HG03521 (cell line): ENCODE data around the gene NCBP3.
A peak's percentile ranks its signal among the peaks of the same experiment; 100 is the strongest.
"Not testable (repeated sequence)": the region's sequence is repeated elsewhere in the genome, so short reads cannot be mapped to it uniquely, and the experiment has no call there.

Source experiments
- ATAC-seq: cut with Tn5 transposase; IDR thresholded peaks from one replicate; pipeline ENCODE4 v1.9.1; 2021; ENCODE audit warnings: mild to moderate bottlenecking, moderate library complexity; ENCODE audit not compliant: unreplicated experiment

NCBP3 gene

DNA sequence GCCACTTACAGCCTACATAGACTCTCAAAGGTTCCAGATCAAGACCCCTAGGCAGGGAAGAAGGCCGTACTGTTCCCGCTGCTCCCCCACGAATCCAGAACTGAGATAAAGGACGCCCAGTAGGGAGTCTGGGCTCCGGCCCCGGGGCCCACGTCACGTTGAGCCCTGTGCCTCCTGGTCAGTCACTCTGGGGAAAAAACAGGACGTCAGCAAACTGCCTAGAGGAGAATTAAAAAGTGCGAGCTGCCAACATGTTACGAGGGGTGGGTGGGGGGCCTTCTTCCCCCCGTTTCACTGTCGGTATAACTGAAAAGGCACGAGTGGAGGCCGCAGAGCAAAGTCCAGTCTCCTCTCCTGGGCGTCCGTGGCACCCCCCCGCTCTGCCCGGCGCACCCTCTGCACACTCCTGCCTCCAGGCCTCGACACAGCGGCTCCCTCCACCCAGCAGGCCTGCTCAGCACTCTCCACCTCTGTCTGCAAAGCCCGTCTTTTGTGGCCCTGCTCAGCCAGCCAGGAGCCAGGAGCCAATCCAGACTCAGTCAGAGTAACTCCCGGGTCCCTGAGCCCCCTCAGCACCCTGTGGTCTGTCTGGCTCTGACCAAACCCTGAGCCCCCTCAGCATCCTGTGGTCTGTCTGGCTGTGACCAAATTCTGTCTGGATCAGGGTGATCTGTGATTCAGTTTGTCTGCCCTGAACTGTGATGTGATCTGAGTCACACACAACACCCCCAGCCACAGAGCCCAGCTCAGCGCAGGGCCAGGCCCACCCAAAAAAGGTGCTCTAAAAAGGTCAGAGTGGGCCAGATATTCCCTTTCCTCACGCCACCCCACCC is 51.3 kb downstream of the NCBP3 start:
- no peak for ATAC-seq

DNA sequence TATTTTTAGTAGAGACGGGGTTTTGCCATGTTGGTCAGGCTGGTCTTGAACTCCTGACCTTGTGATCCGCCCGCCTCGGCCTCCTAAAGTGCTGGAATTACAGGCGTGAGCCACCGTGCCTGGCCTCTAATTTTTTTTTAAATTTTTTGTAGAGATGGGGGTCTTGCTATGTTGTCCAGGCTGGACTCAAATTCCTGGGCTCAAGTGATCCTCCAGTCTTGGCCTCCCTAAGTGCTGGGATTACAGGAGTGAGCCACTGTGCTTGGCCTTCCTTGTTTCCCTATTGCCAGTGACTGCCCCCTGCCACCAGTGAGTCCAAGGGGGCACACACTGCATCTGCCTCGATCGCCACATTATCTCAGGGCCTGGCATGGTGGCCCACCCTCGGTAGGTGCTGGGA is 51.9 kb downstream of the NCBP3 start:
- not testable (repeated sequence) for ATAC-seq

DNA sequence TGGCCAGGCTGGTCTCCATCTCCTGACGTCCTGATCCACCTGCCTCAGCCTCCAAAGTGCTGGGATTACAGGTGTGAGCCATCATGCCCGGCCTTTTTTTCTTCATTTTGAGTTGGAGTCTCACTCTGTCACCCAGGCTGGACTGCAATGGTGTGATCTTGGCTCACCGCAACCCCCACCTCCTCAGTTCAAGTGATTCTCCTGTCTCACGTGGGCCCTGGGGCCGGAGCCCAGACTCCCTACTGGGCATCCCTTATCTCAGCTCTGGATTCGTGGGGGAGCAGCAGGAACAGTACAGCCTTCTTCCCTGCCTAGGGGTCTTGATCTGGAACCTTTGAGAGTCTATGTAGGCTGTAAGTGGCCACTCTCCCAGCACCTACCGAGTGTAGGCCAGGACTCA is 52.8 kb downstream of the NCBP3 start:
- ATAC-seq = not testable (repeated sequence)

DNA sequence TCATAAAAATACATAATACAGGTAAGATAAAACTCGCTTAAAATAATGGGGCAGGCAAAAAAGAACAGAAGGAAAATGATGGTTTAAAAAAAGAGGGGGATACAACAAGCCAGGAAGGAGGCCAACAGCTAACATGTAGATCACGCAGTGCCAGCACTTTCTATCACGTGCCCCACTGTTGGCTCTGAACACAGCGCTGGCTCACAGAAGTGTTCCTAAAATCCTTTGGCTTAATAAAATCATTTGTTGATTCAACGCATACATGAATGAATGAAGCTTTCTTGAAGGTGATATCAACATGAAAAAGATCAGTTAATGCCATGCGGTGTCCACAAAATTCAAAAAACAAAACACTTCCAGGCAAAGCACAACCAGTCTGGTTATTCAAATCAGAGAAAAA is 53.6 kb downstream of the NCBP3 start:
- ATAC-seq = no peak

DNA sequence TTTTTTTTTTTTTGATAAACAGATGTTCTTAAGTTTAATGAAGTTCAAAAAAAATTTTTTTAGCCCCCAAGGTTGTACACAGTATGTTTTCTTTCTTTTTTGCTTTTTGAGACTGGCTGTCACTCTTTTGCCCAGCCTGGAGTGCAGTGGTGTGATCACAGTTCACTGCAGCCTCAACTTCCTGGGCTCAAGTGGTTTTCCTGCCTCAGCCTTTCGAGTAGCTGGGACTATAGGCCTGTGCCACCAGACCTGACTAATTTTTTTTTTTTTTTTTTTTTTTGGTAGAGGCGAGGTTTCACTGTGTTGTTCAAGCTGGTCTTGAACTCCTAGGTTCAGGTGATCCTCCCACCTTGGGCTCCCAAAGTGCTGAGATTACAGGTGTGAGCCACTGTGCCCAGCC is 57.8 kb downstream of the NCBP3 start:
- ATAC-seq = no peak

DNA sequence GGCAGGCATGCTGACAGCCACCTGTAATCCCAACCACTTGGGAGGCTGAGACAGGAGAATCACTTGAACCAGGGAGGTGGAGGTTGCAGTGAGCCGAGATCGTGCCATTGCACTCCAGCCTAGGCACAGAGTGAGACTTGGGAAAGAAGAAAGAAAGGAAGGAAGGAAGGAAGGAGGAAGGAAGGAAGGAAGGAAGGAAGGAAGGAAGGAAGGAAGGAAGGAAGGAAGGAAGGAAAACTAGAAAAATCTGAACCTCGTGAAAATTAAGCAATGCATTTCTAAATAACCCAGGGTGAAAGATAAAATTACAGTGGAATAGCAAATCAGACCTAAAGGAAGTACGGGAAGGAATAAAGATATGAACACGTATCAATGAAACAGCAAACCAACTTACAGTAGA is 60.7 kb downstream of the NCBP3 start:
- not testable (repeated sequence) for ATAC-seq

DNA sequence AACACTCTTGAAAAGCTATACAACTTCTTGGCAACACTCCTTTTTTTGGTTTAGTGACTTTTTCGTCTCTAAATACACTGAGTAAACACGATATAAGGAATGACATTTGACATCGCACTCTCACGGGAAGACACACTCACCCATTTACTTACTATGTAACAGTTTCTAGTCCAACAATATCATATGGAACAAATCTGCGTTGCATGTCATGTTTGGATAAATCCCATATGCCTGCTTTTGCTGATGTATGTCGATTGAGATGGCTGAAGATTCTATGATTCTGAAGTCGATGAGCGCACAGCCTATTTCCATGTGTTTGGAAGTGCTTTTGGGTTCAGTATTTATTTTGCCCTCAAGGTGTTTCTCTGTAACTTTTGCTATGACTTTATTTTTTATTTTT is 63.3 kb downstream of the NCBP3 start:
- no peak for ATAC-seq

DNA sequence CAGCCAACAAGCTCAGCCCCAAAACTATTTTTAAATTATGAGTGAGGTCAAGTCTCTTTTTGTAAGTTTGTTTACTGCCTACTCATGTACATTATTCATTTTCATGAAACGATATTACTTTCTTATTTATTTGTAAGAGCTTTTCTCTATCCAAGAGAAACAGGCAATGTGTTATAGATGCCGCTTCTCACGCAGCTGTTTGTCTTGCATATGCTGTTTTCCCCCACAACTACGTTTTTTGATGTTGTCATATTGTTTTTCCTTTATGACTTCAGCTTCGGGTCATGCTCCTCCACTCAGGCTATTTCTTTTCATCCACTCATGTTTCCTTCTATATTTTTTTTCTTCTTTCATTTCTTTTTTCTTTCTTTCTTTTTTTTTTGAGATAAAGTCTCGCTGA is 65.1 kb downstream of the NCBP3 start:
- ATAC-seq = no peak

DNA sequence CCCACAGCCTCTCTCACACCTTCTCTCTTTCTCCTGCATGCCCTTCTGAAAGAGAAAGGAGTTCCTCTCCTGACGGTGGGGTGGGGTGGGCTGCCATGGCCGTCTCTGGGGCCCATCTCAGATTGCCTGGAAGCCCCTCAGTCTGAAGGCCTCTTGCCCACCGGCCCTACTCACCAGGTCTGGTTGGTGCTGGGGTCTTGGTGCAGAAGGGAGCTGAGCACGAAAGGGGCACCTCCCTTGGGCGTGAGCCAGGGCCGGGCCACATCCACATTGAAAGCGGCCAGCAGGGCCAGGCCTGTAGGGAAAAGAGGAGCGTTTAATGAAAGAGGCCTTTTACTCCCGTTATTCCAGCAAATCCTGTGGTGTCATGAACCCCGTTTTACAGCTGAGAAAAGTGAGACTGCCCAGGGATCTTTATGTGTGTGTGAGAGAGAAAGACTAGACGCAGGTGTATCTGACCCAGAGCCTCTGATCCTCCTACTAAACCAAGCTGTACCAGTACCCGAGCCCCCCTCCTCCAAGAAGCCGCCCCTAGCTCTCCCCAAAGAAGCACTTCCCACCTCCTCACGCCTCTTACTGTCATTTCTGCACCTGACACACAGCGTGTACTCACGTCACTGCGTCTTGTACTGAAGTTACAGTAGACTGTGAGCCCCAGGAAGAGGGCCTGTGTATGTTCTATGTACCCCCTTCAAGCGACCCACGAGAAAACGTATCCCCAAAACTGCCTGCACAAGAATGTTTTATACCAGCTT is 68.5 kb downstream of the NCBP3 start:
- no peak for ATAC-seq

DNA sequence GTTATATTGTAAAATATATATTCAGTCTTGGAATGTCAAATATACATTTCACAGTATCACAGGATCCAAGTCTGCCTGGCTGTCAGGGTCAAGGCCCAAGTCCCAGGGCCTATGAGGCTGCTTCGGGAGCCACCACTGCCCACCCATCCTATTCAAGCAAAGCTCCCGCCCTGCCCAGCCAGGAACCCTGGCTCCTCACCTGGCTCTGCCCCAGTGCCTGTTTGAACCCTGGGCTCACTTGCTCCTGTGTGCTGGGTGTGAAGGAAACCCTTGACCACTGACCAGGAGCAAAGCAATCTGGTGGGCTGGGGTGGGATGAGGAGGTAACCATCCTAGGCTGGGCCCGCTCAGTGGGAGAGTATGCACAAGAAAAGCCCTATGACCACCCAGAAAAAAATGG is 72.1 kb downstream of the NCBP3 start:
- ATAC-seq = no peak

DNA sequence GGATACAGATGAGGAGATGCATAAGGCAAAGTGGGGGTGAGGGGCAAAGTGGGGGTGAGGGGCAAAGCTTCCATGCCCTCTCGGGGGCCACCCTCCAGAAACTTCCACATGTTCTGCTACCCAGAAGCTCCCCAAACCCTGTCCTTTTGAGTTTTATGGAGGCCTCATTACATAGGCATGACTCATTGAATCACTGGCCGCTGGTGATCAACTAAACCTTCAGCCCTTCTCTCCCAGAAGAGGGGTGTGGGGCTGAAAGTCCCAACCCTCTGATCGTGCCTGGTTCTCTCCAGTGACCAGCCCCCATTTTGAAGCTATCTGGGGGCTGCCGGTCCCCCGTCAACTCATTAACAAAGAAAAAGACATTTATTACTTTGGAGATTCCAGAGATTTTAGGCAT is 72.5 kb downstream of the NCBP3 start:
- no peak for ATAC-seq

DNA sequence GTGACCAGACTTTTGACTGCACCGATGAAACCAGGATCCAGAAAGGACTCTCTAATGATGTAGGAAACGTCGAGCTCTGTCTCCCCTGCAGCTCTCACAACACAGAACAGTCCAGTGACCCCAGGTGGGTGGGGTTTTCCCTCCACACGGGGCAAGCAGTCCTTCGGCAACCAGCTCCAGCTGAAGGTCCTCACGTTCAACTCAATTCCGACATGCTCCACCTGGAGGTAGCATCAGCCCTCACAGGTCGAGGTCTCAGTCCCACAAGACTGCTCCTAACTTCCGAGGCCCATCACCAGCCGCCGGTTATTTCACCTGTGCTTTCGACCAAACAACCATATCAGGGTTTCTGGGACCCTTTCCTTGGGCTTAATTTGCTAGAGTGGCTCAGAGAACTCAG is 73.3 kb downstream of the NCBP3 start:
- ATAC-seq = no peak

DNA sequence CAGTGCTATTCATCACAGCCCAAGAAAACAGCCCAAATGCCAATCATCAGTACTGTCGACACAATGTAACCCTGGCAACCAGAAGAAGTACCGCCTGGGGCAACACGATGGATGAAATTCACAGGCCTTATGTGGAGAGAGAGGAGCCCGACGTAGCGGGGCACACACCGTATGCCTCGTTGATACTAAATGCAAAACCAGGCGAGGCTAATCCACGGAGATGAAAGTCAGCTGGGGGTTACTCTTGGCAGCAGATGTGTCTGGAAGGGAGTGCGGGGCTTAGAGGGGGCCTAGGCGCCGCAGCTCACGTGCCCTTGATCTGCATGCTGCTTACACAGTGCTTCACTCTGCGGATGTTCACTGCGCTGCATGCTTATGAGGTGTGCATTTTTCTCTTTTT is 74.9 kb downstream of the NCBP3 start:
- no peak for ATAC-seq

DNA sequence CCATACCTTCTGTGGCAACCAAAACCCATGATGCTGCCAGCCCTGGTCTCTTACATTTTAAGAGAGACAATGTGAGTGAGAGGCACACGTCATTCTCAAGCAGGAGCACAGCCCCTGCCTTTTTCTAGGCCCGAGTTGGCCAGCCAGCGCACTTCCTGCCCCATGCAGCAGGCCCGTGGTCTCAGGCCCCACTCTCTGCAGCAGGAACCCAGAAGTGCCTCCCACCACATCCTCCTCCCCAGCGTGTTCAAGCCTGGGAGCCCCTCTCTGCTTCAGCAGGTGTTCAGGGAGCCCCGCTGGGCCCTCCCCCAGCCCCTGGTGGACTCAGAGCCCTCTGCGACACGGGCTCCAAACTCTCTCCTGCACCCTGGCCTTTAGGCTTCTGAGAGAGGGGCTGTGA is 75.6 kb downstream of the NCBP3 start:
- no peak for ATAC-seq

DNA sequence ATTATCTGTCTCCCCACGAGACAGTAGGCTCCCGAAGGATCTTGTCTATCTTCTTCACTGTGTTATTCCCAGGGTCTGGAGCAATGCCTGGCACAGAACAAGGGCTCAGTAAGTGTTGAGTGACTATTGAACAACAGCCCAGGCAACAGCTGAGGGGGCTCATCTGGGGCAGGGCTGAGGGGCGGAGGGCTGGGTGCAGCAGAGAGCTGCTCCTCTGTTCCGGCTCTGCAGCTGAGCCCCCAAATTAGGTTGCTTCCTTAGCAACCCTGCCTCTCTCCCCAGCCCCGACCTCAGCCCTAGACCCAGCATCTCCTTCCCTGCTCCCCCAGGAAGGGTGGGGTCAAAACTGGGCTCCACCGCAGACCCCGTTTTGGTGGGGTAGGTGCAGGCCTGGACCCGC is 77.3 kb downstream of the NCBP3 start:
- no peak for ATAC-seq

DNA sequence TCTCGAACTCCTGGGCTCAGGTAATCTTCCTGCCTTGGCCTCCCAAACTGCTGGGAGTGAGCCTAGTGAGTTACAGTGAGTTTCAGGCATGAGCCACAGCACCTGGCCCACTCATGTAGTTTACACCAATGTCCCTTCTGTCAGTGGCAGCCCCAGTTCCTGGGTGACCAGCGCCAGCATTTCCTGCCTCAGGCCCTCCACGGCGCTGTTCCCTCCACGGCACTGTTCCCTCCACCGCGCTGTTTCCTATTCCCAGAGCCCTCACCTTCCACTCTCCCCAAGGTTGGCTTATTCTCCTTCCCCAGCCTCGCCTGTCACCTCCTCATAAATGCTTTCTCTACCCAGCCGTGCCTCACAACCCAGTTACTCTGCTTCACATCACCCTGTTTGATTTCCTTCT is 77.7 kb downstream of the NCBP3 start:
- ATAC-seq = no peak

DNA sequence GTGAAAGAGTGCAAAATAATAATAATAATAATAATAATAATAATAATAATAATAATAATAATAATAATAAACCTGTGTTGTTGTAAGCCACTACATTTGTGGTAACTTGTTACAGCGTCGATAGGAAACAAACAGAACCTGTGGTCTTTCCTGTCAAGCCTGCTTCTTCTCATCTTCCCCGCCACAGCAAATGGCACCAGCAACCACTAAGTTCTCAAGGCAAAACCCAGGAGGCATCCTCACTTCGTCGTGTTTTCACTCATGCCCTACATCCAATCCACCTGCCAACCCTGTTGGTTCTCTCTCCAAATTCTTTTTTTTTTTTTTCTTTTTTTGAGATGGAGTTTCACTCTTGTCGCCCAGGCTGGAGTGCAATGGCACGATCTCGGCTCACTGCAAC is 79.3 kb downstream of the NCBP3 start:
- ATAC-seq = no peak

DNA sequence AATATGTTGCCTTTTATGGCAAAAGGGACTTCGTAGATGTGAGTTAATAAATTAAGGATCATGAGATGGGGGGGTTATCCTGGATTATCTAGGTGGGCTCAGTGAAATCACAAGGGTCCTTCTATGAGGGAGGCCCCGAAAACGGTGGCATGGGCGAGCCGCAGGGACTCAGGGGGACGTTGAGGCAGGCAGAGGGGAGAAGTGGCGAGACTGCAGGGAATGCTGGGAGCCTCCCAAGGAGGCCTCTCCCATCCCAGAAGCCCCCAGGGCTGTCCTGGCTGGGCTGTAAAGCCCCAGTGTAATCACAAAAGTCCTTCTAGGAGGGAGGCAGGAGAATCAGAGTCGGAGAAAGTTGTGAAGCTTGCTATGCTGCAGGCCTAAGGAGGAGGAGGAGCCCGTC is 80.1 kb downstream of the NCBP3 start:
- ATAC-seq = no peak

DNA sequence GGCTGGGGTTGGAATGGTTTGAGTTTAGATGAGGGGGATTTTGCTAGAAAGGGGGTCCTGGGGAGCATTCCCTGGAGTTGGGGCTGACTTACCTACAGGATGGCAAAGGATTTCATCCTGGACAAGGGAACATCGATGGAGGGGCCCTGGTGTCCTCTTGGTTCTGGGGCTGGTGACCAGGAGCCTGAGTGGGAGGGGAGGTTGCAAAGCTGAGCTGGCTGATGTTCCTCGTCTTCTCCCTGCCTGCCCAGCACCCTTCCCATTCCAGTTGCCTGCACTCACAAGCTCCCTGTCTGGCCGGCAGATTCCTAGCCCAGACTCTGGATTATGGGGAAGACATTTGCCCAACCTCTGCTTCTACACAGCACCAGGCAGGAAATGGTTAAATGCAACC is 82.3 kb downstream of the NCBP3 start:
- no peak for ATAC-seq

DNA sequence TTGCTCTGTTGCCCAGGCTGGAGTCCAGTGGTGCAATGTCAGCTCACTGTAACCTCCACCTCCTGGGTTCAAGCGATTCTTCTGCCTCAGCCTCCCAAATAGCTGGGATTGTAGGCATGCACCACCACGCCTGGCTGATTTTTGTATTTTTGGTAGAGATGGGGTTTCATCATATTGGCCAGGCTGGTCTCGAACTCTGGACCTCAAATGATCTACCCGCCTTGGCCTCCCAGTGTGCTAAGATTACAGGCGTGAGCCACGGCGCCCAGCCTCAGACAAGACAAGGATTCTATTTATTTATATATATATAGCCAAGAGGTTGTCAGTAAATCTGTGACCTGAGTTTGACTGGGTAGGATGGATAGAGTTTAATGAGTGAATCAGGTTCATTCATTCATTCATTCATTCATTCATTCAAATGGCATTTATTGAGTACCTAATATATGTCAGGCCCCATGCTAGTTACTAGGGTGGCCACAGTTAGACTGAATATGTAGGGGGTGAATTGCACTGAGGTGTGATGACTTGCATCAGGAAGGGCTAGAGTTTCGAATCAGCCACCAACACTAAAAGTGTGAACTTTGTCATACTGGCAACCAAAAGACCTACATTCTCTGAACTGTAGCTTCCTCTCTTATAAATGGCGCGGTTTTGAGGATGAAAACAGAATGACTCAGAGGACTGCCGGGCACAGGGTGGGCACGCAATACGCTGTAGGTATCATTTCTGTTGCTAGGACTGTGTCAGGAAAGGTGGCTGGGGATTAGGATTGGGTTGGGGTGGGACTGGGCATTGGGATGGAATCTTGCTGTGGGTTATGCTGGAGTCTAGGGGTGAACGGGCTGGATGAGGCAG is 82.9 kb downstream of the NCBP3 start:
- ATAC-seq = peak; percentile 63

DNA sequence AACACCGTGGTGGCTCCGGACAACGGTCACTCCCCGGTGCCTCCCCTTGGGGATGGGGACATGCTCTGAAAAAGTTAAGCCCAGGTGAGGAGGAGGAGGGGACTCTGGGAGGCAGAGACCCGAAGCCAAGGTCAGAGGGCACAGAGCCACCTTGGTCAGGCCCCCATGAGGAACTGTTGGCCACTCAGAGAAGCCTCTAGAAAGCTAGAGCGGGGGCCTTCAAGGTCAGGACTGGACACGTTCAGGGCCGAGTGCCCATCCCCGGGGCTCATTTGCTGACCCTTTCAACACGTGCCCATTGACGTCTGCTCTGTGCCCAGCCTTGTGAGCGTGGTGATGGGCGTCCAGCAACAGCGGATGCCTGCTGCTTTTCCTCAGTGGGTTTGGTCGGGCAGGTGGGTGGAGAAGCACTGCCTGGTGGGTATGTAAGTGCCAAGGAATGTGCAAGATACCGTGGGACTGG is 84.1 kb downstream of the NCBP3 start:
- ATAC-seq = no peak
